OCI-LY3 (cell line): ENCODE results near the gene ZNF423.
"Not testable (repeated sequence)": the region's sequence is repeated elsewhere in the genome, so short reads cannot be mapped to it uniquely, and the experiment has no call there.

Source experiments
- H2AFZ ChIP-seq: fragments of 200-600, 300-600 bp; shearing (Covaris generic); 2 replicates; pipeline ENCODE4 v1.6.0; 2014; ENCODE audit warnings: antibody characterized with exemption, low read depth, low read length
- H3K27ac ChIP-seq: fragments of 200-600, 300-600 bp; sonication (generic); 2 replicates; pipeline ENCODE4 v1.5.1; 2014; ENCODE audit warnings: mild to moderate bottlenecking, low read length, moderate library complexity, mixed read lengths
- H3K27me3 ChIP-seq: fragments of 200-600, 300-600 bp; sonication (generic); 2 replicates; pipeline ENCODE4 v1.6.1; 2014; ENCODE audit warnings: low read depth, low read length, mixed read lengths
- H3K36me3 ChIP-seq: fragments of 200-600, 300-600 bp; sonication (generic); replicated peaks from 2 replicates; pipeline ENCODE3; 2014; ENCODE audit warnings: low read depth, low read length, mixed read lengths
- H3K4me1 ChIP-seq: fragments of 300-600, 200-600 bp; sonication (generic); 2 replicates; pipeline ENCODE4 v1.6.1; 2014; ENCODE audit warnings: low read length, mixed read lengths
- H3K4me2 ChIP-seq: fragments of 200-600, 300-600 bp; sonication (generic); 2 replicates; pipeline ENCODE4 v1.6.1; 2014; ENCODE audit warnings: low read length, mixed read lengths
- H3K4me3 ChIP-seq: fragments of 300-600, 200-600 bp; sonication (generic); 2 replicates; pipeline ENCODE4 v1.5.1; 2014; ENCODE audit warnings: antibody characterized with exemption, mild to moderate bottlenecking, low read length, moderate library complexity
- H3K79me2 ChIP-seq: fragments of 300-600, 200-600 bp; shearing (Covaris generic); 2 replicates; pipeline ENCODE4 v1.6.1; 2014; ENCODE audit warnings: mild to moderate bottlenecking, low read length, mixed read lengths
- H3K9ac ChIP-seq: fragments of 300-600, 200-600 bp; shearing (Covaris generic); 2 replicates; pipeline ENCODE4 v1.6.0; 2014; ENCODE audit warnings: mild to moderate bottlenecking, low read length, moderate library complexity
- H3K9me3 ChIP-seq: fragments of 200-600, 300-600 bp; shearing (Covaris generic); 2 replicates; pipeline ENCODE4 v1.6.1; 2014; ENCODE audit warnings: low read length, mixed read lengths; ENCODE audit not compliant: insufficient read depth
- H4K20me1 ChIP-seq: fragments of 200-600, 300-600 bp; sonication (generic); 2 replicates; pipeline ENCODE4 v1.6.1; 2016; ENCODE audit warnings: low read length, mixed read lengths; ENCODE audit not compliant: insufficient read depth
- CTCF ChIP-seq: fragments of 200-600, 300-600 bp; sonication (generic); IDR thresholded peaks from 2 replicates; pipeline ENCODE4 v1.5.1; 2014; ENCODE audit warnings: antibody characterized with exemption, low read length, low read depth
- EZH2phosphoT487 ChIP-seq: fragments of 200-600 bp; shearing (Covaris generic); IDR thresholded peaks from 2 replicates; pipeline ENCODE4 v1.6.1; 2018; ENCODE audit warnings: antibody characterized with exemption, mixed run types, low read depth

ZNF423 gene

GRCh38 chr16:49883076-49884014 lies 27.4 kb upstream of the ZNF423 start:
- H3K9ac ChIP-seq, result no peak overlapping the region
- no peaks in the 10 kb centered on the region for H3K36me3 ChIP-seq
- H3K4me3 ChIP-seq, result no peak overlapping the region
- no peaks in the 10 kb centered on the region for H3K79me2 ChIP-seq
- H3K4me2 ChIP-seq, result no peak overlapping the region
- TF ChIP-seq CTCF (no peak), EZH2phosphoT487 (no peak)
- H2AFZ ChIP-seq, result no peak overlapping the region
- no peaks in the 10 kb centered on the region for H3K9me3 ChIP-seq
- H3K27ac ChIP-seq, result no peak overlapping the region
- no peaks in the 10 kb centered on the region for H4K20me1 ChIP-seq
- H3K27me3 ChIP-seq, result peaks cover 12% of the 10 kb centered on the region
- H3K4me1 ChIP-seq, result no peaks in the 10 kb centered on the region

DNA sequence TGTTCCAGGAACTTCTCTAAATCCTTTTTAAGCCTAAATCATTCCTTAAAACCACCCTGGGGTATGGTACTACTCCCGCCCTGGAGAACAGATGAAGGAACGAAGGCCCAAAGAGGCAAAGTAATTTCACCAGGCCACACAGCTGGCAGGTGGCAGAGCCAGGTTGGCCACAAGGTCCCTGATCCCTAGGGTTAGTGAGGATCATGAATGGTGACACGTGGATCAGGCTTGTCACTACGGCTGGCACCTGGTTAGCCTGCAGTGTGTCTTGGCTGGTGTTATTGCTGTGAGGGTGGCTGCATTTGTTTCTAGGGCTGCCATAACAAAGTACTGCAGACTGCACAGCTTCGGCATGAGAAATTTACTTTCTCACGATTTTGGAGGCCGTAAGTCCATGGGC lies 26.0 kb upstream of the ZNF423 start:
- Histone ChIP-seq H2AFZ (no peak overlapping the region), H3K9ac (no peak overlapping the region), H3K79me2 (no peaks in the 10 kb centered on the region), H3K36me3 (no peaks in the 10 kb centered on the region), H3K4me1 (no peaks in the 10 kb centered on the region), H3K9me3 (no peaks in the 10 kb centered on the region), H3K27ac (no peak overlapping the region), H4K20me1 (no peaks in the 10 kb centered on the region), H3K27me3 (peaks cover 12% of the 10 kb centered on the region; the same call in 1 of the 2 replicates), H3K4me3 (no peak overlapping the region), H3K4me2 (no peak overlapping the region)
- TF ChIP-seq EZH2phosphoT487 (no peak), CTCF (no peak)

- not testable (repeated sequence) for H2AFZ ChIP-seq, H3K27ac ChIP-seq, H3K4me1 ChIP-seq, H3K36me3 ChIP-seq, H3K4me2 ChIP-seq, H3K27me3 ChIP-seq, H3K9me3 ChIP-seq, H4K20me1 ChIP-seq, H3K9ac ChIP-seq, H3K4me3 ChIP-seq, H3K79me2 ChIP-seq
These were observed 22.6 kb upstream of the ZNF423 start for GRCh38 chr16:49878540-49878939.

- Histone ChIP-seq H3K79me2 (no peaks in the 10 kb centered on the region), H3K27ac (no peak overlapping the region), H3K27me3 (peaks cover 13% of the 10 kb centered on the region; the same call in 1 of the 2 replicates), H4K20me1 (no peaks in the 10 kb centered on the region), H3K4me3 (no peak overlapping the region), H3K4me1 (no peaks in the 10 kb centered on the region), H2AFZ (no peak overlapping the region), H3K9ac (no peak overlapping the region), H3K36me3 (no peaks in the 10 kb centered on the region), H3K4me2 (no peak overlapping the region), H3K9me3 (no peaks in the 10 kb centered on the region)
- TF ChIP-seq EZH2phosphoT487 (no peak), CTCF (peak; percentile 45)
These were observed 20.8 kb upstream of the ZNF423 start for GRCh38 chr16:49876716-49877129.
